HG02884 (cell line): ENCODE data around the gene PGM5.
"Not testable (repeated sequence)": the region's sequence is repeated elsewhere in the genome, so short reads cannot be mapped to it uniquely, and the experiment has no call there.

Experiments
- ATAC-seq: cut with Tn5 transposase; IDR thresholded peaks from one replicate; pipeline ENCODE4 v1.9.1; 2021; ENCODE audit warnings: mild to moderate bottlenecking, moderate library complexity; ENCODE audit not compliant: unreplicated experiment

Gene PGM5

GRCh38 chr9:68356380-68357118 is at the start of gene PGM5:
Gene PGM5 (plus strand): TSS chr9:68356611. CDS start chr9:68357128, 517 bp downstream.
- not testable (repeated sequence) for ATAC-seq

- not testable (repeated sequence) for ATAC-seq
These were observed 49.3 kb upstream of the PGM5 start for GRCh38 chr9:68307127-68307526.

- ATAC-seq, result not testable (repeated sequence)
These were observed 48.8 kb upstream of the PGM5 start for GRCh38 chr9:68307654-68308053.

- ATAC-seq, result not testable (repeated sequence)
These were observed 45.2 kb upstream of the PGM5 start for GRCh38 chr9:68311208-68311607.

- not testable (repeated sequence) for ATAC-seq
These were observed 38.2 kb upstream of the PGM5 start for GRCh38 chr9:68318209-68318608.

GRCh38 chr9:68323749-68324148 is 32.7 kb upstream of the PGM5 start:
- ATAC-seq, result not testable (repeated sequence)

GRCh38 chr9:68324518-68324917 is 31.9 kb upstream of the PGM5 start:
- not testable (repeated sequence) for ATAC-seq

GRCh38 chr9:68329106-68329505 is 27.3 kb upstream of the PGM5 start:
- ATAC-seq, result not testable (repeated sequence)

- not testable (repeated sequence) for ATAC-seq
These were observed 25.8 kb upstream of the PGM5 start for GRCh38 chr9:68330531-68331173.

GRCh38 chr9:68332122-68332521 is 24.3 kb upstream of the PGM5 start:
- ATAC-seq, result not testable (repeated sequence)

GRCh38 chr9:68335935-68336334 is 20.5 kb upstream of the PGM5 start:
- not testable (repeated sequence) for ATAC-seq

- ATAC-seq, result not testable (repeated sequence)
These were observed 19.6 kb upstream of the PGM5 start for GRCh38 chr9:68336639-68337339.

- not testable (repeated sequence) for ATAC-seq
These were observed 18.4 kb upstream of the PGM5 start for GRCh38 chr9:68338000-68338399.

- ATAC-seq, result peak; percentile 93
These were observed 14.0 kb upstream of the PGM5 start for GRCh38 chr9:68342265-68343025.

- ATAC-seq, result not testable (repeated sequence)
These were observed 13.2 kb upstream of the PGM5 start for GRCh38 chr9:68343242-68343641.

- ATAC-seq, result not testable (repeated sequence)
These were observed 12.4 kb upstream of the PGM5 start for GRCh38 chr9:68343992-68344391.

- not testable (repeated sequence) for ATAC-seq
These were observed 4.7 kb upstream of the PGM5 start for GRCh38 chr9:68351689-68352088.

- ATAC-seq, result not testable (repeated sequence)
These were observed 425 bp upstream of the PGM5 start for GRCh38 chr9:68355993-68356379.

- ATAC-seq, result not testable (repeated sequence)
These were observed 806 bp downstream of the PGM5 start for GRCh38 chr9:68357119-68357714.

- not testable (repeated sequence) for ATAC-seq
These were observed 10.6 kb downstream of the PGM5 start for GRCh38 chr9:68366933-68367547.
